RWPE2 (cell line): ENCODE data around the gene MFSD6.

Experiments used
- ATAC-seq: fragments of 200-7000 bp; cut with Tn5 transposase; 3 replicates; pipeline ENCODE4 v1.9.1; 2021; ENCODE audit warnings: low read depth
- DNase-seq: peaks from one replicate; pipeline ENCODE4 v3.0.0-alpha.2; 2020; ENCODE audit warnings: low spot score
- H3K27ac ChIP-seq: fragments of 450-650 bp; 2 replicates; pipeline ENCODE4 v1.5.1; 2017; ENCODE audit warnings: mild to moderate bottlenecking; ENCODE audit not compliant: poor library complexity, severe bottlenecking
- H3K27me3 ChIP-seq: fragments of 250-450 bp; sonication (Bioruptor Pico); 2 replicates; pipeline ENCODE4 v1.5.1; 2021; ENCODE audit warnings: mild to moderate bottlenecking, moderate library complexity; ENCODE audit not compliant: insufficient read depth, poor library complexity, severe bottlenecking
- H3K36me3 ChIP-seq: fragments of 250-450 bp; sonication (Bioruptor Pico); 2 replicates; pipeline ENCODE4 v1.5.1; 2020; ENCODE audit warnings: low read depth, mild to moderate bottlenecking, moderate library complexity
- H3K4me1 ChIP-seq: fragments of 250-450 bp; sonication (Bioruptor Pico); 2 replicates; pipeline ENCODE4 v1.5.1; 2021; ENCODE audit warnings: mild to moderate bottlenecking, moderate library complexity; ENCODE audit not compliant: insufficient read depth, poor library complexity, severe bottlenecking
- H3K4me3 ChIP-seq: fragments of 250-450 bp; sonication (Bioruptor Pico); 2 replicates; pipeline ENCODE4 v1.5.1; 2021; ENCODE audit warnings: mild to moderate bottlenecking, moderate library complexity; ENCODE audit not compliant: severe bottlenecking
- H3K9me3 ChIP-seq: fragments of 250-450 bp; sonication (Bioruptor Pico); 2 replicates; pipeline ENCODE4 v1.5.1; 2021; ENCODE audit warnings: mild to moderate bottlenecking, moderate library complexity; ENCODE audit not compliant: severe bottlenecking
- CTCF ChIP-seq: fragments of 450-650 bp; IDR thresholded peaks from one replicate; pipeline ENCODE4 v1.5.1; 2017; ENCODE audit warnings: mild to moderate bottlenecking, moderate library complexity; ENCODE audit not compliant: poor library complexity, severe bottlenecking

Gene MFSD6

GRCh38 chr2:190529486-190530247 is 121.5 kb downstream of the MFSD6 start:
- Histone ChIP-seq H3K9me3 (no peaks in the 10 kb centered on the region), H3K27ac (no peak overlapping the region), H3K36me3 (no peaks in the 10 kb centered on the region), H3K4me1 (peaks cover 11% of the 10 kb centered on the region), H3K4me3 (no peak overlapping the region), H3K27me3 (no peaks in the 10 kb centered on the region)
- DNase-seq = no peak
- ATAC-seq = no peak
- no peak for TF ChIP-seq CTCF

- TF ChIP-seq CTCF = no peak
- H3K27ac ChIP-seq = no peak overlapping the region
- no peaks in the 10 kb centered on the region for H3K9me3 ChIP-seq
- ATAC-seq = no peak
- no peaks in the 10 kb centered on the region for H3K36me3 ChIP-seq
- H3K27me3 ChIP-seq = no peaks in the 10 kb centered on the region
- no peak overlapping the region for H3K4me3 ChIP-seq
- DNase-seq = no peak
- peaks cover 11% of the 10 kb centered on the region for H3K4me1 ChIP-seq
Observed at GRCh38 chr2:190530248-190530900, 122.2 kb downstream of the MFSD6 start.

- no peaks in the 10 kb centered on the region for H3K36me3 ChIP-seq
- no peak for TF ChIP-seq CTCF
- no peaks in the 10 kb centered on the region for H3K9me3 ChIP-seq
- DNase-seq (no peak), ATAC-seq (no peak)
- no peak overlapping the region for H3K27ac ChIP-seq
- no peaks in the 10 kb centered on the region for H3K27me3 ChIP-seq
- H3K4me3 ChIP-seq = no peak overlapping the region
- peaks cover 16% of the 10 kb centered on the region for H3K4me1 ChIP-seq
Observed at GRCh38 chr2:190532581-190532980, 124.4 kb downstream of the MFSD6 start.

GRCh38 chr2:190533175-190533967 is 125.2 kb downstream of the MFSD6 start:
- no peak for TF ChIP-seq CTCF
- H3K4me3 ChIP-seq = peak overlapping the region; percentile 53
- ATAC-seq = no peak
- no peaks in the 10 kb centered on the region for H3K27me3 ChIP-seq
- peak overlapping the region; percentile 69 for H3K27ac ChIP-seq
- H3K36me3 ChIP-seq = no peaks in the 10 kb centered on the region
- H3K9me3 ChIP-seq = no peaks in the 10 kb centered on the region
- no peak for DNase-seq
- H3K4me1 ChIP-seq = peaks cover 16% of the 10 kb centered on the region
